HEK293 (cell line): ENCODE results near the gene FOXG1.
A peak's percentile ranks its signal among the peaks of the same experiment; 100 is the strongest.

Experiments used
- MYNN ChIP-seq: fragments of 450-650 bp; formaldehyde crosslinking; IDR thresholded peaks from 2 replicates; pipeline ENCODE4 v1.5.1; 2016; ENCODE audit warnings: missing biosample characterization, missing genetic modification characterization, borderline replicate concordance
- SALL2 ChIP-seq: fragments of 450-650 bp; formaldehyde crosslinking; IDR thresholded peaks from 2 replicates; pipeline ENCODE4 v1.5.0; 2017; ENCODE audit warnings: missing biosample characterization, mild to moderate bottlenecking, missing genetic modification characterization, borderline replicate concordance
- ZBTB1 ChIP-seq: fragments of 450-650 bp; formaldehyde crosslinking; IDR thresholded peaks from 2 replicates; pipeline ENCODE4 v1.5.1; 2016; ENCODE audit warnings: missing biosample characterization, missing genetic modification characterization
- ZNF112 ChIP-seq: fragments of 450-650 bp; formaldehyde crosslinking; IDR thresholded peaks from 2 replicates; pipeline ENCODE4 v1.5.0; 2017; ENCODE audit warnings: missing biosample characterization, missing genetic modification characterization
- ZNF140 ChIP-seq: fragments of 450-650 bp; formaldehyde crosslinking; IDR thresholded peaks from 2 replicates; pipeline ENCODE4 v1.5.1; 2016; ENCODE audit warnings: missing biosample characterization, missing genetic modification characterization
- ZNF274 ChIP-seq, 2 experiments: fragments of 200-500 bp in 1 of 2; fragments of 450-650 bp in 1 of 2; sonication (Bioruptor generic) in 1 of 2; formaldehyde crosslinking in 1 of 2; IDR thresholded peaks; 2 replicates each; pipeline versions ENCODE4 v1.5.1 to v1.6.1; 2014 to 2016; ENCODE audit warnings: borderline replicate concordance in 1 of 2, inconsistent platforms in 1 of 2, low read length in 1 of 2, missing biosample characterization in 1 of 2, missing genetic modification characterization in 1 of 2
- ZNF311 ChIP-seq: fragments of 450-650 bp; formaldehyde crosslinking; IDR thresholded peaks from 2 replicates; pipeline ENCODE4 v1.5.1; 2017; ENCODE audit warnings: missing biosample characterization, missing genetic modification characterization, borderline replicate concordance
- ZNF394 ChIP-seq: fragments of 450-650 bp; formaldehyde crosslinking; IDR thresholded peaks from 2 replicates; pipeline ENCODE4 v1.5.1; 2016; ENCODE audit warnings: missing biosample characterization, missing genetic modification characterization, mild to moderate bottlenecking, moderate library complexity, borderline replicate concordance
- ZNF514 ChIP-seq: fragments of 450-650 bp; formaldehyde crosslinking; IDR thresholded peaks from 2 replicates; pipeline ENCODE4 v1.5.1; 2016; ENCODE audit warnings: missing biosample characterization, missing genetic modification characterization
- ZNF654 ChIP-seq: fragments of 450-650 bp; formaldehyde crosslinking; IDR thresholded peaks from 2 replicates; pipeline ENCODE4 v1.5.1; 2016; ENCODE audit warnings: low read depth, missing biosample characterization, missing genetic modification characterization
- TF ChIP-seq, protein P1 (sequence below): fragments of 450-650 bp; formaldehyde crosslinking; IDR thresholded peaks from 2 replicates; pipeline ENCODE4 v1.5.1; 2016; ENCODE audit warnings: missing biosample characterization, missing genetic modification characterization
- TF ChIP-seq, protein P2 (sequence below): fragments of 450-650 bp; formaldehyde crosslinking; IDR thresholded peaks from 2 replicates; pipeline ENCODE4 v1.5.1; 2016; ENCODE audit warnings: missing biosample characterization, missing genetic modification characterization

DNA sequence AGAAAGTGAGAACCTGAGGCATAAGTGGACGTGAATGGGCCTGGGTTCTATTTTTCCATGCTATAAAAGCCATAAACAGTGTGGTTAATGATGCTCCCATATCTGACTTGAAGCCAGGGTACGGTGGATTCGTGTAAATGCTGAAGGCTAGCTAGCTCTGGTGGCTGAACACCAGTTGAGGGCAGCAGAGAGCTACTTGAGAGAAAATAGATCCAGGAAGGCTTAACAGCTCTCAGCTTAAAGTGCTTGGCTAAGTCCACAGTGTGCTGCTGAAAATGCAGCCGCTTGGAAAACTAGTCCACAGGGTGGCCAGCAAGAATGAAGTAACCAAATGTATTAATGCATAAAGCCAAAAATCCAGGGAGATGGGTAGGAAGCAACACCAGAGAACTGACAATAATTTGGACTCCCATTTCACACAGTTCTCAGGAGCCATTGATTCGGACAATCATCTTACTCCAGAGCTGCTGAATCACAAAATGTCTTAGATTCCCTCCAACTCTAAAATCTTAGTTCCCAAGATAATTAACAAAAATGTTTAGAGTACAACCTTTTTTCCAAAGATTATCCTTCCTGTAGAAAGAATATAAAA lies 15.0 kb upstream of the FOXG1 start:
- TF ChIP-seq ZNF514 (tag by site-specific recombination) (no peak), ZNF274 (IDR thresholded peaks at IDR 0.05; ENCODE audit: low read length) (no peak), ZNF274 (tag by site-specific recombination; IDR thresholded peaks at IDR 0.05; ENCODE audit: borderline replicate concordance) (no peak), ZNF112 (no peak), ZNF311 (tag by site-specific recombination) (no peak), ZNF140 (no peak), ZBTB1 (no peak), SALL2 (no peak), ZNF654 (peak; percentile 65), MYNN (tag by site-specific recombination) (no peak), ZNF394 (no peak)
- TF ChIP-seq, protein P1, sequence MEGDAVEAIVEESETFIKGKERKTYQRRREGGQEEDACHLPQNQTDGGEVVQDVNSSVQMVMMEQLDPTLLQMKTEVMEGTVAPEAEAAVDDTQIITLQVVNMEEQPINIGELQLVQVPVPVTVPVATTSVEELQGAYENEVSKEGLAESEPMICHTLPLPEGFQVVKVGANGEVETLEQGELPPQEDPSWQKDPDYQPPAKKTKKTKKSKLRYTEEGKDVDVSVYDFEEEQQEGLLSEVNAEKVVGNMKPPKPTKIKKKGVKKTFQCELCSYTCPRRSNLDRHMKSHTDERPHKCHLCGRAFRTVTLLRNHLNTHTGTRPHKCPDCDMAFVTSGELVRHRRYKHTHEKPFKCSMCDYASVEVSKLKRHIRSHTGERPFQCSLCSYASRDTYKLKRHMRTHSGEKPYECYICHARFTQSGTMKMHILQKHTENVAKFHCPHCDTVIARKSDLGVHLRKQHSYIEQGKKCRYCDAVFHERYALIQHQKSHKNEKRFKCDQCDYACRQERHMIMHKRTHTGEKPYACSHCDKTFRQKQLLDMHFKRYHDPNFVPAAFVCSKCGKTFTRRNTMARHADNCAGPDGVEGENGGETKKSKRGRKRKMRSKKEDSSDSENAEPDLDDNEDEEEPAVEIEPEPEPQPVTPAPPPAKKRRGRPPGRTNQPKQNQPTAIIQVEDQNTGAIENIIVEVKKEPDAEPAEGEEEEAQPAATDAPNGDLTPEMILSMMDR (tag by site-specific recombination): peak; percentile 44; the same call in 1 of the 2 replicates
- TF ChIP-seq, protein P2, sequence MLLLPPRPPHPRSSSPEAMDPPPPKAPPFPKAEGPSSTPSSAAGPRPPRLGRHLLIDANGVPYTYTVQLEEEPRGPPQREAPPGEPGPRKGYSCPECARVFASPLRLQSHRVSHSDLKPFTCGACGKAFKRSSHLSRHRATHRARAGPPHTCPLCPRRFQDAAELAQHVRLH (tag by site-specific recombination): no peak
